HG03025 (cell line): ENCODE measurements around the gene ZBTB17.
"Not testable (repeated sequence)": the region's sequence is repeated elsewhere in the genome, so short reads cannot be mapped to it uniquely, and the experiment has no call there.

ENCODE experiments used
- ATAC-seq: cut with Tn5 transposase; IDR thresholded peaks from one replicate; pipeline ENCODE4 v1.9.1; 2021; ENCODE audit warnings: mild to moderate bottlenecking, moderate library complexity; ENCODE audit not compliant: unreplicated experiment, low FRiP score

Gene ZBTB17

DNA sequence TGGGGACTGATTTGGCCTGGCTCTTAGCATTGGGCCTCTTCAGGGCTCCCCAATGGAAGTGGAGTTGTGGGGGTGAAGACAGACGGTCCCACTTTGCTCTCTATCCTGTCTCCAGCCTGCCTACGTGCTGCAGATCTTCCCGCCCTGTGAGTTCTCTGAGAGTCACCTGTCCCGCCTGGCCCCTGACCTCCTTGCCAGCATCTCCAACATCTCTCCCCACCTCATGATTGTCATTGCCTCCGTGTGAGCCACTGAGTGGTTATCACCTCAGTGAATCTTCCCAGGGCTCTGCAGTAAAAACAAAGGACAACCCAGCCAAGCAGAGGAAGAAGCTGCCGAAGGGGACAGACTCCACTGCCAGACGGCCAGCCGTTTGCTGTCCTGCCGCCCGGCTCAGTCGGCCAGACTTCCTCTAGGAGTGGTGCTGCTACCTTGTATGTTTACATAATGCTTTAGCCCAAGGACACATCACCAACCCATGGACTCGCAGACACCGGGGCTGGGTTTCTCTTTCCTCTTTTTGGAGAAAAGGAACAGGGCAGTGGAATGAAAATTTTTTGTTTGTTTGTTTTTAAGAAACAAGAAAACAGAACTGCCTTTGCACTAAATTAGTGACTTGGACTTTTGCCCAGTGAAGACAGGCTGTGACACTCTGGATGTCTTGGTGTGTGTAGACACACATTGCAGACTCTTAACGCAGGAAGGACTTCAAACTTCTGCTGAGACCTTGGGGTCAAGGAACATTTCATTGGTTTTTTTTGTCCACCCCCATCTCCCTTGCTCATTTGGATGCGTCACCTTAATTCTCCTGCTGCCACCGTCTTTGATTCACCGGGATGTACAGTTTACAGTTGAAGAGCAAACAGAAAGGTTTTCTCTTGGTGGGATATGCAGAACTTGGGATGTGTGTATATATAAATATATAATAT, 36.5 kb downstream of the ZBTB17 start:
- no peak for ATAC-seq

DNA sequence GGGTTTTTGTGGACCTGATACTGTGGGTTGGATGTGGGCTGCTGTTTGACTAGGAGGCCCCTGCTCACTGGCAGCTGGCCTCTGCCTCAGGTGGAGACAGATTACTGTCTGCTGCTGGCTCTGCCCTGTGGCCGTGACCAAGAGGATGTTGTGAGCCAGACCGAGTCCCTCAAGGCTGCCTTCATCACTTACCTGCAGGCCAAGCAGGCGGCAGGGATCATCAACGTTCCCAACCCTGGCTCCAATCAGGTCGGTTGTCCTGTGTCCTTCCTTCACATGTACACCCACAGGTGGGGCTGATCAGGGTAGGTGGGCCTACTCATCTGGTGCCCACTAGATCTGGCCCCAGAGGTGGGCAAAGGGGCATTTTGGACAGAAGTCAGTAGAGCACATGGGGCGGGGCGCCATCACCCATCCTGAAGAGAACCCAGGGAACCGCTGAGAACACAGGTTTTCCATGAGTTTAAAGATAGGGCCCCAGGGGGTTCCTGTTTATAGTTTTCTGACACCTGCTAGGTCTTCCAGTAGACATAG, 37.2 kb downstream of the ZBTB17 start:
- ATAC-seq: no peak

- ATAC-seq: no peak
Measured at GRCh38 chr1:15937706-15938168, 38.2 kb downstream of the ZBTB17 start.

DNA sequence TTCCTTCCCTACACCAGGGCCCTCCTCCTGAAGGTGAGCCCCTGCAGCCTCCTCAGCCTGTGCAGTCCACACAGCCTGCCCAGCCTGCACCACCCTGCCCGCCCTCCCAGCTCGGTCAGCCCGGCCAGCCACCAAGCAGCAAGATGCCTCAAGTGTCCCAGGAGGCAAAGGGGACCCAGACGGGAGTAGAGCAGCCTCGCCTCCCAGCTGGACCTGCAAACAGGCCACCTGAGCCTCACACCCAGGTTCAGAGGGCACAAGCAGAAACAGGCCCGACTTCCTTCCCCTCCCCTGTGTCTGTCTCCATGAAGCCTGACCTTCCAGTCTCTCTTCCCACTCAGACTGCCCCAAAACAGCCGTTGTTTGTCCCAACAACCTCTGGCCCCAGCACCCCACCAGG, 38.8 kb downstream of the ZBTB17 start:
- ATAC-seq: no peak

DNA sequence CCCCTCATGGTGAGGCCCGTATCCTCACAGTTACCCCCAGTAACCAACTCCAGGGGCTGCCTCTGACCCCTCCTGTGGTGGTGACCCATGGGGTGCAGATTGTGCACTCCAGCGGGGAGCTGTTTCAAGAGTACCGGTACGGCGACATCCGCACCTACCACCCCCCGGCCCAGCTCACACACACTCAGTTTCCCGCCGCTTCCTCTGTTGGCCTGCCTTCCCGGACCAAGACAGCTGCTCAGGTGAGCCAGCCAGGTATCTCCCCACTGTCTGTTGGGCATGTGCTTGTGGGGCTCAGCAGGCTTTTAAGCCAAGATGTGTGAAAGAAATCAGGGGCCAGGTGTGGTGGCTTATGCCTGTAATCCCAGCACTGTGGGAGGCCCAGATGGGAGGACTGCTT, 39.9 kb downstream of the ZBTB17 start:
- no peak for ATAC-seq

DNA sequence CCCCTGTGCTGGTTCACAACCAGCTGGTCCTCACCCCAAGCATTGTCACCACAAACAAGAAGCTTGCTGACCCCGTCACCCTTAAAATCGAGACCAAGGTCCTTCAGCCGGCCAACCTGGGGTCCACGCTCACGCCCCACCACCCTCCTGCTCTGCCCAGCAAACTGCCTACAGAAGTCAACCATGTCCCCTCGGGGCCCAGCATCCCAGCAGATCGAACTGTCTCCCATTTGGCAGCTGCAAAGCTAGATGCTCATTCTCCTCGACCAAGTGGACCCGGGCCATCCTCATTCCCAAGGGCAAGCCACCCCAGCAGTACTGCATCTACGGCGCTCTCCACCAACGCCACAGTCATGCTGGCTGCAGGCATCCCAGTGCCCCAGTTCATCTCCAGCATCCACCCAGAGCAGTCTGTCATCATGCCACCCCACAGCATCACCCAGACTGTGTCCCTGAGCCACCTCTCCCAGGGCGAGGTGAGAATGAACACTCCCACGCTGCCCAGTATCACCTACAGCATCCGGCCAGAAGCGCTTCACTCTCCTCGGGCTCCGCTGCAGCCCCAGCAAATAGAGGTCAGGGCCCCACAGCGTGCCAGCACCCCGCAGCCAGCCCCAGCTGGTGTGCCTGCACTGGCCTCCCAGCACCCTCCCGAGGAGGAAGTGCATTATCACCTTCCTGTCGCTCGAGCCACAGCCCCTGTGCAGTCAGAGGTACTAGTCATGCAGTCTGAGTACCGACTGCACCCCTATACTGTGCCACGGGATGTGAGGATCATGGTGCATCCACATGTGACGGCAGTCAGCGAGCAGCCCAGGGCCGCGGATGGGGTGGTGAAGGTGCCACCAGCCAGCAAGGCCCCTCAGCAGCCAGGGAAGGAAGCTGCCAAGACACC, 40.6 kb downstream of the ZBTB17 start:
- no peak for ATAC-seq

DNA sequence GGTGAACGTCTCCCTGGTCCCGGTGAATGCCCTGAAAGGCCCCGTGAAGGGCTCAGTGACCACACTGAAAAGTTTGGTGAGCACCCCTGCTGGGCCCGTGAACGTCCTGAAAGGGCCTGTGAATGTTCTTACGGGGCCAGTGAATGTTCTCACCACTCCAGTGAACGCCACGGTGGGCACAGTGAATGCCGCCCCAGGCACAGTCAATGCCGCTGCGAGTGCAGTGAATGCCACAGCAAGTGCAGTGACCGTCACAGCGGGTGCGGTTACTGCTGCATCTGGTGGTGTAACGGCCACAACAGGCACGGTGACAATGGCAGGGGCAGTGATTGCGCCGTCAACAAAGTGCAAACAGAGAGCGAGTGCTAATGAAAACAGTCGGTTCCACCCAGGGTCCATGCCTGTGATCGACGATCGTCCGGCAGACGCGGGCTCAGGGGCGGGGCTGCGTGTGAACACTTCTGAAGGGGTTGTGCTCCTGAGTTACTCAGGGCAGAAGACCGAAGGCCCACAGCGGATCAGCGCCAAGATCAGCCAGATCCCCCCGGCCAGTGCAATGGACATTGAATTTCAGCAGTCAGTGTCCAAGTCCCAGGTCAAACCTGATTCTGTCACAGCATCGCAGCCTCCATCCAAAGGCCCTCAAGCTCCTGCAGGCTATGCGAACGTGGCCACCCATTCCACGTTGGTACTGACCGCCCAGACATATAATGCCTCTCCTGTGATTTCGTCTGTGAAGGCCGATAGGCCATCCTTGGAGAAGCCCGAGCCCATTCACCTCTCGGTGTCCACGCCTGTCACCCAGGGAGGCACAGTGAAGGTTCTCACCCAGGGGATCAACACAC, 41.5 kb downstream of the ZBTB17 start:
- ATAC-seq: no peak

DNA sequence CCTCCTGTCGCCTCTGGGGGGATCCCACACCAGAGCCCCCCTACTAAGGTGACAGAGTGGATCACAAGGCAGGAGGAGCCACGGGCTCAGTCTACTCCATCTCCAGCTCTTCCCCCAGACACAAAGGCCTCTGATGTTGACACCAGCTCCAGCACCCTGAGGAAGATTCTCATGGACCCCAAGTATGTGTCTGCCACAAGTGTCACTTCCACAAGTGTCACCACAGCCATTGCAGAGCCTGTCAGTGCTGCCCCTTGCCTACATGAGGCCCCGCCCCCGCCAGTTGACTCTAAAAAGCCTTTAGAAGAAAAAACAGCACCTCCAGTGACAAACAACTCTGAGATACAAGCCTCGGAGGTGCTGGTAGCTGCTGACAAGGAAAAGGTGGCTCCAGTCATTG, 42.2 kb downstream of the ZBTB17 start:
- no peak for ATAC-seq

- ATAC-seq: no peak
Measured at GRCh38 chr1:15932612-15933011, 43.3 kb downstream of the ZBTB17 start.

DNA sequence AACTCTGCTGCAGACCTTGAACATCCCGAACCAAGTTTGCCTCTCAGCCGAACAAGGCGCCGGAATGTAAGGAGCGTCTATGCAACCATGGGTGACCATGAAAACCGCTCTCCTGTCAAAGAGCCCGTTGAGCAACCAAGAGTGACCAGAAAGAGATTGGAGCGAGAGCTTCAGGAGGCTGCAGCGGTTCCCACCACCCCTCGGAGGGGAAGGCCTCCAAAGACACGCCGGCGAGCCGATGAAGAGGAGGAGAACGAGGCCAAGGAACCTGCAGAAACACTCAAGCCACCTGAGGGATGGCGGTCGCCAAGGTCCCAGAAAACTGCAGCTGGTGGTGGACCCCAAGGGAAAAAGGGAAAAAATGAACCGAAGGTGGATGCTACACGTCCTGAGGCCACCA, 44.0 kb downstream of the ZBTB17 start:
- no peak for ATAC-seq

DNA sequence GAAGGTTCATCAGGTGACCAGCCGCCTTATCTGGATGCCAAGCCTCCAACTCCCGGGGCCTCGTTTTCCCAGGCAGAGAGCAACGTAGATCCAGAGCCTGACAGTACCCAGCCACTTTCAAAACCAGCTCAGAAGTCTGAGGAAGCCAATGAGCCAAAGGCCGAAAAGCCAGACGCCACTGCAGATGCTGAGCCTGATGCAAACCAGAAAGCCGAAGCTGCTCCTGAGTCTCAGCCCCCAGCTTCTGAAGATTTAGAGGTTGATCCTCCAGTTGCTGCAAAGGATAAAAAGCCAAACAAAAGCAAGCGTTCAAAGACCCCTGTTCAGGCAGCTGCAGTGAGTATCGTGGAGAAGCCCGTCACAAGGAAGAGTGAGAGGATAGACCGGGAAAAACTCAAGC, 44.5 kb downstream of the ZBTB17 start:
- ATAC-seq: no peak

DNA sequence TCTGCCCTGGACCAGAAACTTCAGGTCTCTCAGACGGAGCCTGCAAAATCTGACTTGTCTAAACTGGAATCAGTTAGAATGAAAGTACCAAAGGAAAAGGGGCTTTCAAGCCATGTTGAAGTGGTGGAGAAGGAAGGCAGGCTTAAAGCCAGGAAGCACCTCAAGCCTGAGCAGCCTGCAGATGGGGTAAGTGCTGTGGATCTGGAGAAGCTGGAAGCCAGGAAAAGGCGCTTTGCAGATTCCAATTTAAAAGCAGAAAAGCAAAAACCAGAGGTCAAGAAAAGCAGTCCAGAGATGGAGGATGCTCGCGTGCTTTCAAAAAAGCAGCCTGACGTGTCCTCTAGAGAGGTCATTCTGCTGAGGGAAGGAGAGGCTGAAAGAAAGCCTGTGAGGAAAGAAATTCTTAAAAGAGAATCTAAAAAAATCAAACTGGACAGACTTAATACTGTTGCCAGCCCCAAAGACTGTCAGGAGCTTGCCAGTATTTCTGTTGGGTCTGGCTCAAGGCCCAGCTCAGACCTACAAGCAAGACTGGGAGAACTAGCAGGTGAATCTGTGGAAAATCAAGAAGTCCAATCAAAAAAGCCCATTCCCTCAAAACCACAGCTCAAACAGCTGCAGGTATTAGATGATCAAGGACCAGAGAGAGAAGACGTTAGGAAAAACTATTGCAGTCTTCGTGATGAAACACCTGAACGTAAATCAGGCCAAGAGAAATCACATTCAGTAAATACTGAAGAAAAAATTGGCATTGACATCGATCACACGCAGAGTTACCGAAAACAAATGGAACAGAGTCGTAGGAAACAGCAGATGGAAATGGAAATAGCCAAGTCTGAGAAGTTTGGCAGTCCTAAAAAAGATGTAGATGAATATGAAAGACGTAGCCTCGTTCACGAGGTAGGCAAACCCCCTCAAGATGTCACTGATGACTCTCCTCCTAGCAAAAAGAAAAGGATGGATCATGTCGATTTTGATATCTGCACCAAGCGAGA, 46.6 kb downstream of the ZBTB17 start:
- ATAC-seq: no peak

DNA sequence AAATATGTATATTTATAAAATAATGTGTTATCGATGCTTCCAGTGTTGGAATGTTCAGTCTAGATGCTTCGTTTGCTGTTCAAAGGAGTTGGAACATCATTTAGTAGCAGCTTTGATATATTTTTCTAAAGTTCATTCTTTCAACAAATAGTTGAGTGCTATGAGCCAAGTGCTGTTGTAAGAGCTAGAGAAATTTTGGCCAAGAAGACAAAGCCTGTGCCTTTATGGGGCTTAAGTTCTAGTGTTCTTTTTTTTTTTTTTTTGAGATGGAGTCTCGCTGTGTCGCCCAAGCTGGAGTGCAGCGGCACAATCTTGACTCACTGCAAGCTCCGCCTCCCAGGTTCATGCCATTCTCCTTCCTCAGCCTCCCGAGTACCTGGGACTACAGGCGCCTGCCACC, 49.5 kb downstream of the ZBTB17 start:
- not testable (repeated sequence) for ATAC-seq

GRCh38 chr1:15923241-15923640, 52.7 kb downstream of the ZBTB17 start:
- no peak for ATAC-seq

- ATAC-seq: no peak
Measured at GRCh38 chr1:15918962-15919715, 56.8 kb downstream of the ZBTB17 start.

DNA sequence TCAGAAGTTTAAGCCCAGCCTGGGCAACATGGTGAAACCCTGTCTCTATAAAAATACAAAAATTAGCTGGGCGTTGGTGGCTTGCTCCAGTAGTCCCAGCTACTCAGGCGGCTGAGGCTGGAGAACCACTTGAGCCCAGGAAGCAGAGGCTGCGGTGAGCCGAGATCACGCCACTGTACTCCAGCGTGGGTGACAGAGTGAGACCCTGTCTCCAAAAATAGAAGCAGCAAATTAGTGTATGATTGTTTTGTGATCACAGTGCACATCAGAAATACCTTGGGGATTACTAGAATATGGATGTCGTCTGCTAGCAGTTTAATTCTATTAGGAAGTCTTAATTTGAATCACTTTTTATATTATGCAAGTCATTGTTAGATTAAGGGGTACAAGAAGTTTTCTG, 59.0 kb downstream of the ZBTB17 start:
- ATAC-seq: no peak

DNA sequence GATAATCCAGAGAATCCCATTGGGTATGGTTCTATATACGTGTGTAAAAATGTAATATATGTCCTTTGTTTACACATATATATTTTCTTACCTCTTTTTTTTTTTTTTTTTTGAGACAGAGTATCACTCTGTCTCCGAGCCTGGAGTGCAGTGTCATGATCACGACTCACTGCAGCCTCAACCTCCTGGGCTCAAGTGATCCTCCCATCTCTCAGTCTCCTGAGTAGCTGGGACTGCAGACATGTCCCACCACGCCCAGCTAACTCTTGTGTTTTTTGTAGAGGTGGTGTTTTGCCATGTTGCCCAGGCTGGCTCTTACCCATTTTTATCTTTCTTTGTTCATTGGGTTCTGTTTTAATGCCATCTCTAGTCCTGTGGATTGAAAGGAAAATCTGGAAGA, 59.5 kb downstream of the ZBTB17 start:
- no peak for ATAC-seq

DNA sequence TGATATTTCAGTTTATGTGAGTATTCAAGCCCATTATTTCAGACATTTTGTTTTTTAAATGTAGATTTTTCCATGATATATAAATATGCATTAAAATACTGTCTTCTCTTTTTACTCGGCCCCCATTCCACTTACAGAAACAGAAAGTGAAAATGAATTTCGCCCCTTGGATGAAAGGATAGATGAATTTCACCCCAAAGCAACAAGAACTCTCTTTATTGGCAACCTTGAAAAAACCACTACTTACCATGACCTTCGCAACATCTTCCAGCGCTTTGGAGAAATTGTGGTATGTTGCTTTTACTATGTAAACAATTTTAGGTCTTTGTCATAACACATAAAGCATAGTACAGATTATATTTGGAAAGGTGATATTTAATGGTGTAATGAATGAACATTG, 59.9 kb downstream of the ZBTB17 start:
- ATAC-seq: no peak
